Choroid plexus epithelial cell (primary cell): ENCODE results near the gene UBE2Z.
A peak's percentile ranks its signal among the peaks of the same experiment; 100 is the strongest.

Source experiments
- DNase-seq: peaks from one replicate; pipeline ENCODE4 v3.0.0-alpha.2; 2010; ENCODE audit warnings: low read depth
- H3K4me3 ChIP-seq: 2 replicates; pipeline ENCODE4 v1.5.1; 2011; ENCODE audit warnings: low read depth, mild to moderate bottlenecking, control low read depth, low read length, moderate library complexity
- CTCF ChIP-seq: conservative IDR thresholded peaks from 2 replicates; pipeline ENCODE4 v1.5.1; 2011; ENCODE audit warnings: low read depth, mild to moderate bottlenecking, control low read depth, inconsistent platforms, low read length, moderate library complexity

The UBE2Z gene

GRCh38 chr17:48904428-48904827 is 3.8 kb upstream of the UBE2Z start:
- no peak for TF ChIP-seq CTCF
- no peak for DNase-seq
- no peak overlapping the region for H3K4me3 ChIP-seq

- no peak for DNase-seq
- no peak for TF ChIP-seq CTCF
- H3K4me3 ChIP-seq: no peak overlapping the region
Measured at GRCh38 chr17:48905987-48906515, 2.2 kb upstream of the UBE2Z start.

- peak; percentile 82 for DNase-seq
- TF ChIP-seq CTCF: no peak
- peak overlapping the region; percentile 82 for H3K4me3 ChIP-seq
Measured at GRCh38 chr17:48907713-48908046, 527 bp upstream of the UBE2Z start.

- peak; percentile 91 for DNase-seq
- H3K4me3 ChIP-seq: peak overlapping the region; percentile 82
- no peak for TF ChIP-seq CTCF
Measured at GRCh38 chr17:48908853-48909394, 717 bp downstream of the UBE2Z start.

- DNase-seq: peak; percentile 37
- peak overlapping the region; percentile 82 for H3K4me3 ChIP-seq
- TF ChIP-seq CTCF: no peak
Measured at GRCh38 chr17:48909783-48910182, 1.6 kb downstream of the UBE2Z start.

- DNase-seq: no peak
- peak overlapping the region; percentile 82 for H3K4me3 ChIP-seq
- no peak for TF ChIP-seq CTCF
Measured at GRCh38 chr17:48910370-48910769, 2.2 kb downstream of the UBE2Z start.

- DNase-seq: no peak
- TF ChIP-seq CTCF: no peak
- no peak overlapping the region for H3K4me3 ChIP-seq
Measured at GRCh38 chr17:48912476-48912875, 4.3 kb downstream of the UBE2Z start.
